Esophagus squamous epithelium (tissue), 5 donors: Measurements from ENCODE around the gene SLC16A1. TPM values are rescaled to one million over a fixed set of nuclear protein-coding genes. Genes with fewer than 3 reads are reported as not detected.

ENCODE experiments used
- DNase-seq: peaks from one replicate; lab custom pipeline; 2025; lab: John Stamatoyannopoulos, UW
- H3K27ac ChIP-seq, 4 donors: fragments of 200-600 bp; sonication (generic); one replicate each; pipeline ENCODE4 v1.5.1; 2016 to 2019; ENCODE audit warnings: mild to moderate bottlenecking in 1 of 4
- H3K27me3 ChIP-seq, 4 donors: fragments of 200-600 bp; sonication (generic); 1 replicate in 3 of 4; 2 replicates in 1 of 4; pipeline versions ENCODE4 v1.5.1 to v1.6.0; 2017 to 2021; ENCODE audit warnings: antibody characterized with exemption in 1 of 4
- H3K36me3 ChIP-seq, 3 donors: fragments of 200-600 bp; sonication (generic); one replicate each; pipeline ENCODE4 v1.5.1; 2016 to 2019
- H3K4me1 ChIP-seq, 3 donors: fragments of 200-600 bp; sonication (generic); one replicate each; pipeline ENCODE4 v1.5.1; 2017 to 2019
- H3K4me3 ChIP-seq, 4 donors: fragments of 200-600 bp; sonication (generic); 1 replicate in 3 of 4; 2 replicates in 1 of 4; pipeline ENCODE4 v1.5.1; 2016 to 2019; ENCODE audit warnings: mild to moderate bottlenecking in 2 of 4, moderate library complexity in 1 of 4
- H3K9me3 ChIP-seq, 3 donors: fragments of 200-600 bp; sonication (generic); one replicate each; pipeline ENCODE4 v1.5.1; 2016 to 2019
- POLR2A ChIP-seq, 4 donors: fragments of 450-650 bp; IDR thresholded peaks; one replicate each; pipeline ENCODE4 v1.6.1; 2017; ENCODE audit warnings: antibody characterized with exemption in 4 of 4, mild to moderate bottlenecking in 4 of 4, moderate library complexity in 3 of 4
- WGBS, 2 donors: methylation state at CpG; one replicate each; pipeline ENCODE4 v1.1.5; 2018; 5-methylcytosine and 5-hydroxymethylcytosine counted together
- intact Hi-C: fragments of 100-400 bp; cut with DNase I; formaldehyde crosslinking; loops from one replicate; pipeline ENCODE4 v1.15.0; 2022
- total RNA-seq, 4 donors: library from RNA; depleted of rRNA; stranded (reverse); fragments of >200 nt; gene quantifications; one replicate each; pipeline ENCODE4 v1.1.0, GENCODE V29; 2016
- TF ChIP-seq, protein P1 (sequence below), 6 experiments: fragments of 450-650 bp in 4 of 6; fragments of 200-600 bp in 2 of 6; sonication (generic) in 2 of 6; IDR thresholded peaks; one replicate each; pipeline ENCODE4 v1.5.1; 2016 to 2019; ENCODE audit warnings: antibody characterized with exemption in 6 of 6, mild to moderate bottlenecking in 4 of 6, moderate library complexity in 4 of 6
- donor health status: DM: yes; HTN: yes; CAD: no.

Gene SLC16A1
- total RNA-seq, 4 donors from 2014 or later = 19.1 to 80.3 (median 57.9) TPM

DNA sequence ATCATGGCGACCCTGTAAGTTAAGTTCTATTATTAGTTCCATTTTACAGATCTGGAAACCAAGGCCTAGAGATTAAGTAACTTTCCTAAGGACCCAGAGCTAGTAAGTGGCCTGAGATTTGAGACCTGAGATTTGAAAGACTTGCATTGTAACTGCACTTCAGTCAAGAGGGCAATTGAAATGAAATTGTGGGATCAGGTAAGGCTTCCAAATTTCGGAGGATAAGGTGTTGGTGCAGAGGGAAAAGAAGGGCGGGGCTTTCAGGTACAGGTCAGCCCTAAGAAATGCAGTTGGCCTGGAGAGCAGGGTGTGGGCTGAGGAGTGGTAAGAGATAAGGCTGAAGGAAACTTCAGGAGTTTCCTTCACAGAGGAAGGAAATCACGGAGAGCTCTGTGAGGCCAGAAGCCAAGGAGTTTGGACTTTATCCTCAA is 51.1 kb downstream of the SLC16A1 start:
- TF ChIP-seq, protein P1, sequence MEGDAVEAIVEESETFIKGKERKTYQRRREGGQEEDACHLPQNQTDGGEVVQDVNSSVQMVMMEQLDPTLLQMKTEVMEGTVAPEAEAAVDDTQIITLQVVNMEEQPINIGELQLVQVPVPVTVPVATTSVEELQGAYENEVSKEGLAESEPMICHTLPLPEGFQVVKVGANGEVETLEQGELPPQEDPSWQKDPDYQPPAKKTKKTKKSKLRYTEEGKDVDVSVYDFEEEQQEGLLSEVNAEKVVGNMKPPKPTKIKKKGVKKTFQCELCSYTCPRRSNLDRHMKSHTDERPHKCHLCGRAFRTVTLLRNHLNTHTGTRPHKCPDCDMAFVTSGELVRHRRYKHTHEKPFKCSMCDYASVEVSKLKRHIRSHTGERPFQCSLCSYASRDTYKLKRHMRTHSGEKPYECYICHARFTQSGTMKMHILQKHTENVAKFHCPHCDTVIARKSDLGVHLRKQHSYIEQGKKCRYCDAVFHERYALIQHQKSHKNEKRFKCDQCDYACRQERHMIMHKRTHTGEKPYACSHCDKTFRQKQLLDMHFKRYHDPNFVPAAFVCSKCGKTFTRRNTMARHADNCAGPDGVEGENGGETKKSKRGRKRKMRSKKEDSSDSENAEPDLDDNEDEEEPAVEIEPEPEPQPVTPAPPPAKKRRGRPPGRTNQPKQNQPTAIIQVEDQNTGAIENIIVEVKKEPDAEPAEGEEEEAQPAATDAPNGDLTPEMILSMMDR (IDR thresholded peaks at IDR 0.05) = no peak
- intact Hi-C loops = no loop called here
- H3K4me3 ChIP-seq = no peak overlapping the region
- no peaks in the 10 kb centered on the region for H3K9me3 ChIP-seq
- H3K27ac ChIP-seq = peak overlapping the region; percentile 3 to 63 (median 42)
- H3K4me1 ChIP-seq = peaks cover 4 to 35% (median 23%) of the 10 kb centered on the region in 3 donors
- H3K27me3 ChIP-seq = no peaks in the 10 kb centered on the region
- no peak for DNase-seq
- no peaks in the 10 kb centered on the region for H3K36me3 ChIP-seq
- 47 to 53% methylated on average over 4 of the region's 4 CpGs for WGBS, 2 donors

DNA sequence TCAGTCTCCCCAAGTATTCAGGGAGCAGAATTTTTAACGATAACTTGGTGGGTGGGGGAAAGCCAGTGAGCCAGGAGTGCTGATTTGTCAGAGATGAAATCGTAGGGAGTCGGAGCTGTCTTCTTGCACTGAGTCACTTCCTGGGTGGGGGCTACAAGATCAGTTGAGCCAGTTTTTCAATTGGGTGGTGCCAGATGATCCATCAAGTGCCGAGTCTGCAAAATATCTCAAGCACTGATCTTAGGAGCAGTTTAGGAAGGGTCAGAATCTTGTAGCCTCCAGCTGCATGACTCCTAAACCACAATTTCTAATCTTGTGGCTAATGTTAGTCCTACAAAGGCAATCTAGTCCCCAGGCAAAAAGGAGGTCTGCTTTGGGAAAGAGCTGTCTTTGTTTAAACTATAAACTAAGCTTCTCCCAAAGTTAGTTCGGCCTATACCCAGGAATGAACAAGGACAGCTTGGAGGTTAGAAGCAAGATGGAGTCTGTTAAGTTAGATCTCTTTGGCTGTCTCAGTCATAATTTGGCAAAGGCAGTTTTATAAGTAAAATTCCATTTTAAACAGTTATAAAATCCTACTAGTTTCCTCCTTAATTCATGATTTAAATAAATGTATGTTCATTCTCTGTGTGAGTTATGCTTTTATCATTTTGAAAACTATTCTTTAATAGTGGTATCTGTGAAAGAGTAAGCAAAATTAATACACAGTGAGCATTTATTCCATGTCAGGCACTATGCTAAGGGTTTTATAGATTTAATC is 51.7 kb downstream of the SLC16A1 start:
- H3K27ac ChIP-seq = peak overlapping the region; percentile 15 to 63 (median 42)
- WGBS, 2 donors = 27 to 39% methylated on average over 4 to 5 of the region's 5 CpGs
- intact Hi-C loops = no loop called here

DNA sequence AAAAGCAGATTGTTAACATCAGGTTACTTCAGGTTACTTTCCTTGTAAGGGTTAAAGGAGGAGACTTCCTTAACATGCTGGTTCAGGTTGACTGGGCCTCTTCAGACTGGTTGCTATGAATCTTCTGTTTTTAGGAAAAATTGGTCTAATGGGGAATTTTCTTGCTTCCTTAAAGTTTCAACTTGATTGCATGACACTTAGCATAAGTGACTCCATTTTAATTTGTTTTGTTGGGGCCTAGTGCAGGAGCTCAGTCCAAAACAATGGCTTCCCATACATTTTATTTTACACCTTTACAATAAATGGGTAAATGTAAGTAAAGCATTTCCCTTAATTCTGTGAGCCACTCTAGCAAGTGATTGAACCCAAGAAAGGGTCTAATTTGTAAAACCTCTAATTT is 53.8 kb downstream of the SLC16A1 start:
- TF ChIP-seq, protein P1 (IDR thresholded peaks at IDR 0.05) = no peak
- TF ChIP-seq POLR2A (IDR thresholded peaks at IDR 0.05) = no peak

More for the DNA sequence above, 51.7 kb downstream of the SLC16A1 start:
- Histone ChIP-seq H3K36me3 (no peaks in the 10 kb centered on the region), H3K9me3 (no peaks in the 10 kb centered on the region), H3K27me3 (no peaks in the 10 kb centered on the region), H3K4me3 (no peak overlapping the region), H3K4me1 (peaks cover 4 to 35% (median 23%) of the 10 kb centered on the region in 3 donors)
- TF ChIP-seq, protein P1 (IDR thresholded peaks at IDR 0.05) = no peak
- no peak for TF ChIP-seq POLR2A (IDR thresholded peaks at IDR 0.05)
- DNase-seq = no peak

GRCh38 chr1:112901387-112901786 is 54.6 kb downstream of the SLC16A1 start:
- WGBS, 2 donors = 55 to 71% methylated on average over 2 of the region's 2 CpGs
- no peaks in the 10 kb centered on the region for H3K36me3 ChIP-seq
- intact Hi-C loops = no loop called here
- no peak overlapping the region for H3K27ac ChIP-seq
- no peak for DNase-seq
- TF ChIP-seq, protein P1 (IDR thresholded peaks at IDR 0.05) = no peak
- TF ChIP-seq POLR2A (IDR thresholded peaks at IDR 0.05) = no peak
- no peaks in the 10 kb centered on the region for H3K27me3 ChIP-seq
- H3K9me3 ChIP-seq = peaks cover 0 to 5% (median 0%) of the 10 kb centered on the region in 3 donors
- no peak overlapping the region for H3K4me3 ChIP-seq
- H3K4me1 ChIP-seq = peaks cover 4 to 31% (median 22%) of the 10 kb centered on the region in 3 donors

More for the DNA sequence above, 53.8 kb downstream of the SLC16A1 start:
- Histone ChIP-seq H3K27ac (no peak overlapping the region), H3K4me3 (no peak overlapping the region), H3K36me3 (no peaks in the 10 kb centered on the region), H3K9me3 (no peaks in the 10 kb centered on the region), H3K4me1 (peaks cover 4 to 35% (median 23%) of the 10 kb centered on the region in 3 donors), H3K27me3 (no peaks in the 10 kb centered on the region)
- DNase-seq = no peak
- intact Hi-C loops = no loop called here

- Histone ChIP-seq H3K4me3 (no peak overlapping the region), H3K36me3 (no peaks in the 10 kb centered on the region), H3K9me3 (peaks cover 0 to 35% (median 8%) of the 10 kb centered on the region in 3 donors), H3K27me3 (no peaks in the 10 kb centered on the region), H3K4me1 (no peaks in the 10 kb centered on the region), H3K27ac (no peak overlapping the region)
- no peak for DNase-seq
- TF ChIP-seq, protein P1 (IDR thresholded peaks at IDR 0.05) = no peak
- no peak for TF ChIP-seq POLR2A (IDR thresholded peaks at IDR 0.05)
- intact Hi-C loops = no loop called here
Measured at GRCh38 chr1:112896783-112897182, 59.2 kb downstream of the SLC16A1 start.
